GM12878 (cell line): Measurements from ENCODE around the gene FAM210A.

Experiments
- CTCF ChIP-seq, 3 experiments: IDR thresholded peaks in 2 of 3; conservative IDR thresholded peaks in 1 of 3; 2 replicates each; pipeline ENCODE4 v1.5.1; 2011; ENCODE audit warnings: low read depth in 3 of 3, low read length in 3 of 3, mild to moderate bottlenecking in 3 of 3, control low read depth in 2 of 3, moderate library complexity in 2 of 3, inconsistent platforms in 1 of 3, mixed read lengths in 1 of 3; ENCODE audit not compliant: control insufficient read depth in 2 of 3, insufficient read depth in 1 of 3; ENCODE audit errors: extremely low read depth in 1 of 3
- ELK1 ChIP-seq: IDR thresholded peaks from 2 replicates; pipeline ENCODE4 v1.6.1; 2012; ENCODE audit warnings: low read depth, low read length, improper control_type of control experiment
- EZH2 ChIP-seq: IDR thresholded peaks from 2 replicates; pipeline ENCODE4 v1.6.1; 2012; ENCODE audit warnings: low read depth, mild to moderate bottlenecking, control low read depth, inconsistent platforms, low read length, borderline replicate concordance; ENCODE audit not compliant: control insufficient read depth
- NFIC ChIP-seq: IDR thresholded peaks from 2 replicates; pipeline ENCODE4 v1.6.1; 2012; ENCODE audit warnings: low read depth, mild to moderate bottlenecking, inconsistent platforms, low read length, moderate library complexity
- NFYB ChIP-seq: IDR thresholded peaks from 2 replicates; pipeline ENCODE4 v1.6.1; 2011; ENCODE audit warnings: low read depth, mild to moderate bottlenecking, low read length, improper control_type of control experiment, moderate library complexity; ENCODE audit not compliant: insufficient read depth
- POLR2AphosphoS5 ChIP-seq: IDR thresholded peaks from 2 replicates; pipeline ENCODE4 v1.6.1; 2011; ENCODE audit warnings: mild to moderate bottlenecking, low read length, inconsistent platforms
- RAD21 ChIP-seq: IDR thresholded peaks from 2 replicates; pipeline ENCODE4 v1.6.1; 2011; ENCODE audit warnings: mild to moderate bottlenecking, low read depth, low read length, moderate library complexity; ENCODE audit not compliant: insufficient read depth
- REST ChIP-seq: IDR thresholded peaks from 2 replicates; pipeline ENCODE4 v1.6.1; 2012; ENCODE audit warnings: mild to moderate bottlenecking, low read depth, low read length
- SMARCA5 ChIP-seq: fragments of 450-650 bp; IDR thresholded peaks from 2 replicates; pipeline ENCODE4 v1.6.1; 2017; ENCODE audit warnings: mild to moderate bottlenecking
- YY1 ChIP-seq: IDR thresholded peaks from 2 replicates; pipeline ENCODE4 v1.6.1; 2011; ENCODE audit warnings: low read depth, mild to moderate bottlenecking, low read length
- ZSCAN29 ChIP-seq: fragments of 450-650 bp; IDR thresholded peaks from 2 replicates; pipeline ENCODE4 v1.6.1; 2017; ENCODE audit warnings: mild to moderate bottlenecking, moderate library complexity
- TF ChIP-seq, protein P1 (sequence below): fragments of 450-650 bp; IDR thresholded peaks from 2 replicates; pipeline ENCODE4 v1.6.1; 2017; ENCODE audit warnings: antibody characterized with exemption, mild to moderate bottlenecking, moderate library complexity

DNA sequence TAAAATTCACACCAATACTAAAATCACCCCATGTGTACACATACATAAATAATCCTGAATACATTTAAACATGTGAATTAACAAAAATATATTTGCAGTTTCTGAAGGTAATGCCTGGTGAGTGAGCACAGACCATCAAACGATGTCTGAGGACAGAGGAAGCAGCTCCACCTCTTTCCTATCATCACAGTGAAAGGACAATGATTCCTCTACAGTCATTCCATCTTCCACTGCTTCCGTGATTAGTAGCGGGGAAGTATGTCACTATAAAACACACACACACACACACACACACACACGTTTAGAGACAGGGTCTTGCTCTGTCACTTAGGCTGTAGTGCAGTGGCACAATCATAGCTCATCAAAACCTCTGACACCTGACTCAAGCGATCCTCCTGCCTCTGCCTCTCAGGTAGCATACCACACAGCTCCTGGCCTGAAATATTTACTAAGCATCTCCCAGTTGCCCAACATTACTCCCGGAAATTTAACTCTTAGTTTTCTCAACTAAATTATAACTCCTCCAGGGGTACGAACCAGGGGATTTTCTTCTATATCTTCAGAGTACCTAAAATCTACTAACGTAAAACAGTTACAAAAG is 12.8 kb downstream of the FAM210A start:
- TF ChIP-seq POLR2AphosphoS5: no peak
- no peak for TF ChIP-seq NFYB
- no peak for TF ChIP-seq YY1
- TF ChIP-seq CTCF (IDR thresholded peaks at IDR 0.05 in 2 of 3, conservative IDR thresholded peaks at IDR 0.05 in 1 of 3; ENCODE audit: control insufficient read depth in 2 of 3, extremely low read depth in 1 of 3, insufficient read depth in 1 of 3, low read depth in 3 of 3, low read length in 3 of 3): no peak
- TF ChIP-seq ELK1: no peak
- TF ChIP-seq REST: no peak
- no peak for TF ChIP-seq SMARCA5
- no peak for TF ChIP-seq RAD21
- TF ChIP-seq, protein P1, sequence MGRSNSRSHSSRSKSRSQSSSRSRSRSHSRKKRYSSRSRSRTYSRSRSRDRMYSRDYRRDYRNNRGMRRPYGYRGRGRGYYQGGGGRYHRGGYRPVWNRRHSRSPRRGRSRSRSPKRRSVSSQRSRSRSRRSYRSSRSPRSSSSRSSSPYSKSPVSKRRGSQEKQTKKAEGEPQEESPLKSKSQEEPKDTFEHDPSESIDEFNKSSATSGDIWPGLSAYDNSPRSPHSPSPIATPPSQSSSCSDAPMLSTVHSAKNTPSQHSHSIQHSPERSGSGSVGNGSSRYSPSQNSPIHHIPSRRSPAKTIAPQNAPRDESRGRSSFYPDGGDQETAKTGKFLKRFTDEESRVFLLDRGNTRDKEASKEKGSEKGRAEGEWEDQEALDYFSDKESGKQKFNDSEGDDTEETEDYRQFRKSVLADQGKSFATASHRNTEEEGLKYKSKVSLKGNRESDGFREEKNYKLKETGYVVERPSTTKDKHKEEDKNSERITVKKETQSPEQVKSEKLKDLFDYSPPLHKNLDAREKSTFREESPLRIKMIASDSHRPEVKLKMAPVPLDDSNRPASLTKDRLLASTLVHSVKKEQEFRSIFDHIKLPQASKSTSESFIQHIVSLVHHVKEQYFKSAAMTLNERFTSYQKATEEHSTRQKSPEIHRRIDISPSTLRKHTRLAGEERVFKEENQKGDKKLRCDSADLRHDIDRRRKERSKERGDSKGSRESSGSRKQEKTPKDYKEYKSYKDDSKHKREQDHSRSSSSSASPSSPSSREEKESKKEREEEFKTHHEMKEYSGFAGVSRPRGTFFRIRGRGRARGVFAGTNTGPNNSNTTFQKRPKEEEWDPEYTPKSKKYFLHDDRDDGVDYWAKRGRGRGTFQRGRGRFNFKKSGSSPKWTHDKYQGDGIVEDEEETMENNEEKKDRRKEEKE: no peak
- TF ChIP-seq NFIC: no peak
- no peak for TF ChIP-seq ZSCAN29
- no peak for TF ChIP-seq EZH2
